ENCODE measurements around the gene CHRND. TPM values are rescaled to one million over a fixed set of nuclear protein-coding genes. Genes with fewer than 3 reads are reported as not detected.

CHRND gene
- total RNA-seq, result 5.5 TPM

DNA sequence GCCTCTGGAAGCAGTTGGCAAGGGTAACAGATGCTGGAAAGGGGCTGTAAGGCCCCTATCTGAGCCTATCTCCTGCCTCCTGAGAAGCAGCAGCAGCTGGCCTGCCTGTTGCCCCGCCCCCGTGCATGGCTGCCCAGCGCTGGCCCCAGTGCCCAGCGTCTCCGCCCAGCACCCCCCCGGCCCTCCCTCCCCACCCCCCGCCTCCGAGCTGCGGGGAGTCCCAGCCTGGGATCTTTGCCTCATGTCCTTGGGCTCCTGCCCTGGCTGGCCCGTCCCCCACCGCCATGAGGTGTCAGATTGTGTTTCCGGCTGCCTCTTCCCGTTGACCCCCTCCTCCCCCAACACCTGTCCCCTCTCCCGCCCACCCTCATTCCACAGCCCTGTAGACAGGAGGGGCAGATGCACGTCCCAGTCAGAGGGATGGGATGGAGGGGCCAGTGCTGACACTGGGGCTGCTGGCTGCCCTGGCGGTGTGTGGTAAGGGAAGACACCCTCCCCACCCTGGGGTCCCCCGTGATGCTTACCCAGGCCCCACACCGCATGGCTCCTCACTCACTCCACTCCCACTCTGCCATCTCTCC is at the start of gene CHRND:
TSS of gene CHRND (plus strand) at position 370 of the 581 bp plus-strand sequence. CDS start at position 426, 56 bp downstream.

DNA sequence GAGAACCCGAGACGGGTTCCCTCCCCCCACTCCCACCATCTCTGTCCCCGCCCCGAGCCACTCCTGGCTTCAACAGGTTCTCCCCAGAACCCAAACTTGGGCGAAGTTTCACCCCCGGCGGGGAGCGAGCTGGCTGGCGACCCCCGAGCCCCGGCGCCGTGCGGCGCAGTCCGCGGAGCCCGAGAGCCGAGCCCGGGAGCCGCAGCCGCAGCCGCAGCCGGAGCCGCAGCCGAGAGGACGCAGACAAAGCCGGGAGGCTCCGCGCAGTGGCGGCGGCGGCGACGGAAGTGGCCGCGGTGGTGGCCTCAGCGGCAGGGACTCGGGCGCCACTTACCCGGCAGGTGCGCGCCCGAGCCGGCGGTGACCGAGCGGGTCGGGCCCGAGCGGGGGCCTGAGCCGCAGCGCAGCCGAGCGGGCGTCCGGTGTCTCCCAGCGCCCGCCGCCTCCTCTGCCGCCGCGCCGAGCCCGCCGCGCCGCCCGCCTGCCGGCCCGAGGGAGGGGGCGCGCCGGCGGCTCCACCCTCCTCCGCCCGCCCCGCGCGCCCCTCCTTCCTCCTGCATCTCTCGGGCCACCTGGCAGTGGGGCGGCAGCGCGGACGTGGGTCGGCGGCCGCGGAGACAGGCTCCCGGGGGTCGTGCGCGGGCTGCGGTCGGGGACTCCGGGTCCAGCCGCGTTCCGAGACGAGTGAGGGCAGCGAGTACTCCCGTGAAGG is 38.4 kb upstream of the CHRND start, which contains the start of gene ECEL1:
TSS of gene ECEL1 (minus strand) at position 450 of the 712 bp plus-strand sequence. CDS start 1,181 bp downstream, outside the sequence.

DNA sequence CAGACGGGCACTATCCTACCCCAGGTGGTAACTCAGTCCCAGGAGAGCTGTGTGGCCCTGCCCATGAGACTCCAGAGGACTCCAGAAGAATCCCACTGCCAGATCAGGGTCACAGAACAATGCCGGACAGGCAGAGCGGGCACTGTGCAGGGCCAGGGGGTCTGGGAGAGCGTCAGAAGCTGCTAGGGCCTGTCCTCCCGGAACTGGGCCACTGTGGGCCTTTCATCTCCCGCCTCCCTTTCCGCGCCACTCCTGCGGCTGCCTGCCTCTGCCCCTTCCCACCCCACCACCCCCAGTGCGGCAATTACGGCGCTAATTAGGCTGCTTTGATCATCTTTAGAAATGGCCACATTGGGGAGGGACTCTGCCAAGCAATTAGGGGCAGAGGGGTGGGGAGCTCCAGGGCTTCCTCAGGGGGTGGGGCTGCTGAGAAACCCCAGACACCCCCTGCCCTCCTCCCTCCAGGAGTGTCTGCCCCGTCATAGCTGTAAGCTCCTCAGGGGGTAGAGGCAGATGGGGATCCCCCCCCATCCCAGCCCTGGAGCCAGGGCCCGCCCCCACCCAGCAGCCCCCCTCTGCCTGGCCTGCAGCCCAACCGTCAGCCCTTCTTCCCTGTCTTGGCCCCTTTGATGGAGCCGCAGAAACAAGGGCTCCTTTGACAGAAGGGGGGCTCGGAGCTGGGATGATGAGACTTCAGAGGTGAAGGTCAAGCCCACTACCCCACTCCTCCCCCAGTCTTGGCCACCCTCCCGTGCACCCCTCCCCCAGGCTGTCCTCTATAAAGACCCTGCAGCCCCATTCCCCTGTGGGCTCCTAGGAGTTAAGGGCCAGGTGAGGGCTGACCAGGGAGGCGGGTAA is 6.2 kb upstream of the CHRND start, which contains the start of gene PRSS56:
TSS of gene PRSS56 (plus strand) at position 808 of the 858 bp plus-strand sequence. CDS start 211 bp downstream, outside the sequence.

DNA sequence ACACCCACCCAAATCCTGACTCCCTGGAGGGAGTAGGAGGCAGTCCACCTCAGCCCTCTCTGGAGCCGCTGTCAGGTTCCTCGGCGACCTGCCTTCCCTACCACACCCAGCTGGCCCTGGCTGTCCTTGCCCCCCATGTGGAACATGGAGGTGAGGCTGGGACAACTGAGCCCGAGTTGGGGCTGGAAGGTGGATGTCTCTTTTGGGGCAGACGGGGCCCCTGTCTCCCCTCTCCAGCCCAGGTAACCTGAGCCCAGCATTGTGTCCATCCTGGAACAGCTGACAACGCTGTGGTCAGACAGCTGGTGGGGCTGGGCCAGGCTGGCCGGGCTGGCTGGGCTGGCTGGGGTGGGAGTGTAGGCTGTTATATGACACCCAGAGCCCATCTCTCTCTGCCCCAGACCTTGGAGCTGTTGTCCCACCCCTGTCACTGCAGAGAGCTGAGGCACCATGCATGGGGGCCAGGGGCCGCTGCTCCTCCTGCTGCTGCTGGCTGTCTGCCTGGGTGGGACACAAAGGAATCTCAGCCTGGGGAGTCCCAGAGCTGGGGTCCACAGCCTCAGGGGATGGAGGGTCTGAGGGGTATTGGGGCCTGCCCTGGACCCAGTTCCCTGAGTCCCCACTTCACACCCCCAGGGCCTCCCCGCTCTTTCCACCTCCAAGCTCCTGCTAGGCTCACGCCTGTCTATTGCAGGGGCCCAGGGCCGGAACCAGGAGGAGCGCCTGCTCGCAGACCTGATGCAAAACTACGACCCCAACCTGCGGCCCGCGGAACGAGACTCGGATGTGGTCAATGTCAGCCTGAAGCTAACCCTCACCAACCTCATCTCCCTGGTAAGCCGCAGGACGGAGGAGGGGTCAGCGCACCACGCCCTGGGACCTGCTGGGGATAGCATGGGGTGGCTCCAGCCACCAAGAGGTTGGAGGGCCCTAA is 13.6 kb downstream of the CHRND start, which contains the start of gene CHRNG:
TSS of gene CHRNG (plus strand) at position 395 of the 934 bp plus-strand sequence. CDS start at position 451, 56 bp downstream.

DNA sequence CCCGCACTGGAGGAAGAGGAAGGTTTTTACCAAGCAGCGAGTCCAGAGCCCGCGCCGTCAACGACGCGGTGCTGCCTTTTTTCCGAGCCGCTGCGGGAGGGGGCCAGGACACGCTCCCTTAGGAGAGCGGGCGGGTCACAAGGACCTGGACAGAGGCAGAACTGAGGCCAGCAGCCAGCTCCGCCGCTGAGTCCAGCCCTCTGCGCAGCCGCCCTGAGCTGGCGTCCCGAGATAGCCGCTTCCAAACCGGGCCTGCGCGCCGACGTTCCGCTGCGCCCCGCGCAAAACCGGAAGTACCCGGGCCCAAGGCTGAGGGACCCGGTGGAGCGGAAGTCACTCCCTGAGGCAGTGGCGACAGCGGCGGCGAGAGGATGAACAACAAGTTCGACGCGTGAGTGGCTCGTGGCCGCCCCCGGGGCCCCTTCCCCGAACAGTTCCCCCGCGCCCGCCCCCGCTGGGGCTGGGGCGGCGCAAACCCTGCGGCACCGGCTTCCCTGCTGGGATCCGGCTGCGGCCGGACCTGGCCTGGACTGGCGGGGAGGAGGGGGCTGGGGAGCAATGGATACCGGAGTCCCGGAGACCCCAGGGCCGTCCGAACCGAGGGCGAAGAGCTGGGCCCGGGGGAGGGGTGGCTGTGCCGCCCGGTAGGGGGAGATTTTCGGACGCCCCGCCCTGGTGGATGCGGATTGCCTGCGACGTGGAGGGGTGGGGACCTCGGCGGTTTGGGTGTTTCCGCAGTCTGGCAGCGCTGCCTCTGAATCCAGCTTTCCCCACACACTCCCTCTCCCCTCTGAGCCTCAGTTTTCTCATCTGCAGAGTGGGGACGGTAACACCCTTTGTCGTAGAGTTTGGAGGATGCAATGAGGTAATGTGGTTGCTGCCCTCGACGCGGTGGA is 24.6 kb downstream of the CHRND start, which contains the start of the genes EIF4E2 and TIGD1:
TSS of gene EIF4E2 (plus strand) at position 336 of the 896 bp plus-strand sequence. CDS start at position 372, 36 bp downstream.
TSS of gene TIGD1 (minus strand) at position 204 of the 896 bp plus-strand sequence. CDS start 675 bp downstream, outside the sequence.

Other genes with a start within 250 kb of the CHRND start
- gene ALPP, start 147.4 kb upstream of the CHRND start, total RNA-seq, result not detected
- not detected for gene ALPG, start 119.3 kb upstream of the CHRND start, total RNA-seq
- gene ALPI, start 70.0 kb upstream of the CHRND start, total RNA-seq, result not detected
- 8.1 TPM for gene ECEL1, start 38.3 kb upstream of the CHRND start, total RNA-seq
- gene PRSS56, start 5.8 kb upstream of the CHRND start, total RNA-seq, result 0.18 TPM
- 9.5 TPM for gene CHRNG, start 13.5 kb downstream of the CHRND start, total RNA-seq
- gene TIGD1, start 24.4 kb downstream of the CHRND start, total RNA-seq, result 7.3 TPM
- gene EIF4E2, start 24.5 kb downstream of the CHRND start, total RNA-seq, result 56.5 TPM
- 30.4 TPM for gene EFHD1, start 107.4 kb downstream of the CHRND start, total RNA-seq
- 101 TPM for gene GIGYF2, start 171.2 kb downstream of the CHRND start, total RNA-seq